Fibroblast of skin of right biceps (primary cell): ENCODE results near the gene SMYD4.
"Not testable (repeated sequence)": the region's sequence is repeated elsewhere in the genome, so short reads cannot be mapped to it uniquely, and the experiment has no call there.

Source experiments
- DNase-seq: peaks from one replicate; pipeline ENCODE4 v3.0.0-alpha.2; 2013

SMYD4 gene

DNA sequence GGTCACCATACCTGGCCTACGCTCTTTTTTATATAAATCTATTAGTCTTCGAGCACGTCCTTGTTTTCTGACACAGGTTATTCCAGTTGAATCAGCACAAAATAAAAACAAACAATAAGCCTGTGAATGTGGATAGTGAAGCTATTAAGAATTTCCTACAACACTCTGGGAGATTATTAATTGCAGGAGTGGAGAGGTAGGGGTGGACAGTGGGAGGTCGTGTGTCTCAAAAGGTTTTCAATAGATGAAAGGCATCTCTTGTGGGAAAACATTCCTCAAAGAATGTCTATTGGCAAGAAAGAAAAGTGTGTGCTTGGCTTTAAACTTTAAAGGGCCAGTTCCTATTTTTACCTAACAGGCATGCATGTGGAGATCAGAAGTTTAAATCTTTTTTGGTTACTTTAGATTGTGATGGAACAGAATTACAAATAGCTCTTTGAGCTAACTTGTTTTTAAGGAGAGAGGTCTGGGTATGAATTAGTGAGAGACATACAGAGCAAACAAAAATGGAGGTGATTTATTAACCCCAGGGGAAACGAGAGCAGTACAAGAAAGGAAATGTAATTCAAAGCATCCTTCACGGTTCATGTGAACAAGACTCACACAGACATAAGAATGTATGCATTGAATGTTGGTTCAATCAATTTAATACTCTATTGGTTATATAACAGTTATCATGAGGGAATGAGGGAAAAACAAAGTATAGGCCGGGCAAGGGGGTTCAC lies 9.0 kb downstream of the SMYD4 start:
- peak; percentile 14 for DNase-seq

DNA sequence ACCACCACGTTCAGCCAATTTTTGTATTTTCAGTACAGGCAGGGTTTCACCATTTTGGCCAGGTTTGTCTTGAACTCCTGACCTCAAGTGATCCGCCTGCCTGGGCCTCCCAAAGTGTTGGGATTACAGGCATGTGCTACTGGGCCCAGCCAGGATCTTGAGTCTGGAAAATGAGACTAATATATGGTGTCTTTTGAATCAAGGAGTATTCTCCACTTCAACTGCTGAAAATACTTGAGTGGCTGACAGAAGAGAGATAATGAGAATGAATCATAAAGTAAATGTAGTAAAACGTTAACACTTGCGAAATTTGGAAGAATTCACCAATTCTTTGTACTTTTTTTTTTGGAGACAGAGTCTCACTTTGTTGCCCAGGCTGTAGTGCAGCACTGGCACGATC lies 16.6 kb downstream of the SMYD4 start:
- DNase-seq, result no peak

DNA sequence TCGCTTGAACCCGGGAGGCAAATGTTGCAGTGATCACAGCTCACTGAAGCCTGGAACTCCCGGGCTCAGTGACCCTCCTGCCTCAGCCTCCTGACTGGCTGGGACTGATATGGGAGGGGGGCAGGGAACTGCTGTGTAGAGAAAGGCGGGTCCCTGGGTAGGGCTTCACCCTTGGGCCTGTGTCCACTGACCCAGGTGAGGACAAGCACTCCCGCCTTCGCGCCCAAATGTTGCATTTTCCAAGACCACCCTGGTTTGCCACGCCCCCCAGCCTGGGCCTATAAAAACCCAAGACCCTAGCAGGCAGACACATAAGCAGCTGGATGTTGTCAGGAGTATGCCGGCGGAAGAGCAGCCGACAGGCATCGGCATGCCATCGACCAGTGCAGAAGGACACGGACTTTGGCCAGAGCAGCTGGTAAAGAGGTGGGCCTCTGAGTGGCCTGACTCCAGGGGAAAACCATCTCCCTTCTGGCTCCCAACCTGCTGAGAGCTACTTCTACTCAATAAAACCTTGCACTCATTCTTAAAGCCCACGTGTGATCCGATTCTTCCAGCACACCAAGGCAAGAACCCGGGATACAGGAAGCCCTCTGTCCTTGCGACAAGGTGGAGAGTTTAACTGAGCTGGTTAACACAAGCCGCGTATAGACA lies 19.1 kb downstream of the SMYD4 start:
- no peak for DNase-seq

DNA sequence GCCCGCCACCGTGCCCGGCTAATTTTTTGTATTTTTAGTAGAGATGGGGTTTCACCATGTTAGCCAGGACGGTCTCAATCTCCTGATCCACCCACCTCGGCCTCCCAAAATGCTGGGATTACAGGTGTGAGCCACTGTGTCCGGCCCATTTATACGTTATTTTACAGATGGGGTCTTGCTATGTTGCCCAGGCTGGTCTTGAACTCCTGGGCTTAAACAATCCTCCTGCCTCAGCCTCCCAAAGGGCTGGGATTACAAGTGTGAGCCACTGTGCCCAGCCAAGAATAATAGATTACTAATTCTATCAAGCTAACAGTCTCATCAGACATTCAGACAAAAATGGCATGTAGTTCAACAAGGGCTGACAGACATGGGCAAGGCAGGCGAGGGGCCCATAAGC lies 19.9 kb downstream of the SMYD4 start:
- not testable (repeated sequence) for DNase-seq

DNA sequence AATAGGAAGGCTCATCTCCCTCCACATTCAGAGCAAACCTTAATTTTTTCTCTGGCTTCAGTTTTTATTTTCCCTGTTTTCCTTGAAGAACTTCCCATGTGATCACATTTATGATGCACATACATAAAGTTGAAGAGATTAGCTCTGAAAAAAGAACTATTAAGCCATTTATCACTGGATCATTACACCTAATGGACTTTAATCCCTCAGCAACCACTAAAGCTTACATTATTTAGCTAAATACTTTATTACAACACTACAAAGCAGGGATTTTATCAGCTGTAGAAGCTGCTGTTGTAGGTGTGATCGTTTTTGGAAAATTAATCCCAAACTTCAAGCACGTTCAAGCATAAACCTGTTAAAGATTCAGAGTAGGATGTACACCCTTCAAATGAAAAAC lies 21.1 kb downstream of the SMYD4 start:
- no peak for DNase-seq

DNA sequence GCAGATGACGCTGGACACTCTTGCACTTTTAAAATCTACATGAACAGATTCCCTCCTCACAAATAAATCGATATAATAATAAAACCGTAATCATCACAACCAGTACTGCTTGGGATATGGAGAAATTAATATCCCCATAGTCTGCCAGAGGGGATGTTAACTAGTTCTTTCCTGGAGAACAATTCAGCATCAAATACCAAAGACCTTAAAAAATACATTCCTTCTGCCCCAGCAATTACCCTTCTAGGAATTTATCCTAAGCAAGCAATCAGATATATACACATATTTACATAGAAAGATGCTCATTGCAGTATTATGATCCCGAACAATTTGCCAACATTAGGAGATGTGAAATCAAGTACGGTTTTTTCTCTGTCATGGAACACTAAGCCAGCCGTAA lies 21.8 kb downstream of the SMYD4 start:
- no peak for DNase-seq

DNA sequence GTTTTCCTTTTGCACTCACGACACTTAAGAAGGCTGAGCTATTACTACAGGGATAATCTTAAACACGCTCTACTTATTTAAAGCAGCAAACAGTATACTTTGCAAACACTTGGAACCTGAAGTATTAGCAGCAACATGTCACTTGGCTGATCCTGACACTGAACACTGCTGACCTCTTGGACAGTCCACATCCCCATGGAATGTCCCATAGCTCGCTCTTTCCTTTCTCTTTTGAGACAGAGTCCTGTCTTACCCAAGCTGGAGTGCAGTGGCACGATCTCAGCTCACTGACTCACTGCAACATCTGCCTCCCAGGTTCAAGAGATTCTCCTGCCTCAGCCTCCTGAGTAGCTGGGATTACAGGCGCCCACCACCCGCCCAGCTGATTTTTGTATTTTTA lies 26.4 kb downstream of the SMYD4 start:
- no peak for DNase-seq

DNA sequence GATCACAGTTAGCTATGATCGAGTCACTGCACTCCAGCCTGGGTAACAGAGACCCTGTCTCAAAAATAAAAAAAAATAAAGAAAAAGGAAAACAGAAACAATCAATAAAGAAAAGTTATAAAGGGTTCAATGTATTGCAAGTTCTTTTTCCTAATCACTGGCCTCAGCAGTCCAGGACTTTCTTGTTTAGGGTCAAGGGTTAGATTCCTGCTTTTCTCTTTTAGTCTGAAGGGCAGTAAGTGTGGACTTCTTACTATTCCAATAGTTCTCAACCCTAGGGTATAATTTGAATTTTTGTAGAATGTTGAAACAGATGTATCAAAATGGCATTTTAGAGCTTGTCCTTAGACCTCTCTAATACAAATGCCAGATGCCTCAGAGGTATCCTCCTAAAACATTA lies 27.3 kb downstream of the SMYD4 start:
- no peak for DNase-seq

DNA sequence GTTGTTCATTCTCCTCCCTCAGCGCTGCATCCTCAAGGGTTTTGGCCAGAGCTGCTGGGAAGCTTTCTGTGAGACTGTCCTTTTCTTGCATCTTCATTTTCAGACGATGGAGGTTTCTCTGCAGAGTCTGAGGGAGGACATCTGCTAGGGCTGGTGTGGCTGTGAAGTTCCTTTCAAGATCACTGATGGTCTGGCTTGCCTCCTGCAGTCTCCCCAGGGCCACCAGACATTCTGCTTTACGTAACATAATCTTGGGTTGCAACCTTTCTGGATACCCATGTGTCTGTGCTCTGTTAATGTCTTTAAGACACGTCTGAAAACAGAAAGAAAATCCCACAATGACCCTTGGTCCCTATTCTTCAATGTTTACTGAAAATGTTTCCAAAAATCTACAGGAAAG lies 29.0 kb downstream of the SMYD4 start:
- no peak for DNase-seq

DNA sequence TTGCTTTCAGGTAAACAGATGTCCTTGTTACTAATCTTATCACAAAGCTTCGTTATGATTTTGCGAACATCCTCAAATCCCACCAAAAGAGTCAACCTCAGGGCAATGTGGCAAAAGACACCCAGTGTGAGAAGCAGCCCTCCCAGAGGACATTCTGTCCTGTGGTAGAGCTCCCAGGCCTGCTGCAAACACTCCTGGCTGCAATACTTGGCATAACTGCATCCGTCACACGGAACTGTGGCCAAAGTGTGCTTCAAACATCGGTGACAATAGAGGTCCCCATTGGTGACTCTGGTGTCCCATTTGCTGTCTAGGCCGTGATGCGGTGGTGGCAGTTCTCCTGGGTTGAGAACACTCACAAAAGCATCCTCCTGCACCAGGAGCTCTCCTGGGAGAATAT lies 29.5 kb downstream of the SMYD4 start:
- DNase-seq, result no peak

DNA sequence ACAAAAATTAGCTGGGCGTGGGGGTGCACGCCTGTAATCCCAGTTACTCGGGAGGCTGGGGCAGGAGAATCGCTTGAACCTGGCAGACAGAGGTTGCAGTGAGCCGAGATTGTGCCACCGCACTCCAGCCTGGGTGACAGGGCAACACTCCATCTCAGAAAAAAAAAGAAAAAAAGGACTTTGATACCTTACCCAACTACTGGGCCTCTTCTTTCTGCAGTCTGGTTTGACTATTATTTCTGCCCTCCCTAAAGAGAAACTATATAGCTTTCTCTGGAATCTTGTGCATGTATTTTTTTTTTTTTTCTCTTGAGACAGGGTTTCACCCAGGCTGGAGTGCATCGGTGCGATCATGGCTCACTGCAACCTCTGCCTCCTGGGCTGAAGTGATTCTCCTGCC lies 31.9 kb downstream of the SMYD4 start:
- DNase-seq, result not testable (repeated sequence)

DNA sequence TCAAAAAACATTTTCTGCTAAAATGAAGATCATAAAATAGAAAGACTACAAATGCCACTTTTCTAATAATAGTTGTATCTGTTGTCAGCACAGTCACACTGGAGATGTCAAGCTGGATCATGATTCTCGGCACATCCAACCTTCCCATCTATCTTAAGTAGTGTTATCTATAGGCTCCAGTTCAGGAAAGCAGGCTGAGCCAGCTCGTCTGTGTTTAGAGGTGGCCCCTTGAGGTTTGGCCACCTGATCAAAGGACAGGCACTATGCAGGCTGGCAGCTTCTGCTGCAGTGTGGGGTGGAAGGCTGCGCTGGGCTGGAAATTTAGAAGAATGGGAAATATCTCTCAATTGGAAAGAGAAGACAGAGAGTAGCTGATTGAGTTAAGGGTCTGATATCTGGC lies 32.4 kb downstream of the SMYD4 start:
- DNase-seq, result no peak

DNA sequence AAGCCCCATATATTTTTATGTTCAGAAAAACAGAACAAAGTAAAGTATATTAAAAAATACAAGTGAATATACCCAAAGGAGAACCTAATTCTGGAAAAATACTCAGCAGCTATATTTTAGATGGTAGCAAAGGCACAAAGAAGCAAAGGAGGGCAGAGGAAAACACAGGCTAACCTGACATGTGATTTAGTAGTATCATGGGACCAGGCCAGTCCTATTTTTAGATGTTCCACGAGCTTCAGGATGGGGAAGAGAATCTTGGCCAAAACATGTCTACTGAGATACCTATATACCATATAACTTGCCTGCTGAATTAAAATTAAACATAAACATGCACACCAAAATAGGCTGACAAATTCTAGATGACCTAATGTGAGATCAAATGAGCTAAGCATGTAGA lies 32.9 kb downstream of the SMYD4 start:
- DNase-seq, result no peak

DNA sequence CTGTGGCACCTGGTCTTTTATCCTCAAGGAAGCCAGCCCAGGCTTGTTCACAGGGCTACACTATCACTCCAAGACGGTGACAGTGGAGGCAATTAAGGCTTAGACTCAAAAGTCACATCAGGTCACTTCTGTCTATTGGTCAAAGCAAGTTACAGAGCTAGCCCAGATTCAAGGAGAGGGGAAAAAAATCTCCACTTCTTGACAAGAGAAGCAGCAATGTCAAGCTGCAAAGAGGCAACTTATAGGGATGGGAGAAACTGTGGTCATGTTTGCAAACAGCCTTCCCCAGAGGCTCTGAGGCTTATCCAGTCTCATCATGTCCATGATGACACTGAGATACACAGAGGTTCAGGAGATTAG lies 36.3 kb downstream of the SMYD4 start:
- DNase-seq, result no peak

DNA sequence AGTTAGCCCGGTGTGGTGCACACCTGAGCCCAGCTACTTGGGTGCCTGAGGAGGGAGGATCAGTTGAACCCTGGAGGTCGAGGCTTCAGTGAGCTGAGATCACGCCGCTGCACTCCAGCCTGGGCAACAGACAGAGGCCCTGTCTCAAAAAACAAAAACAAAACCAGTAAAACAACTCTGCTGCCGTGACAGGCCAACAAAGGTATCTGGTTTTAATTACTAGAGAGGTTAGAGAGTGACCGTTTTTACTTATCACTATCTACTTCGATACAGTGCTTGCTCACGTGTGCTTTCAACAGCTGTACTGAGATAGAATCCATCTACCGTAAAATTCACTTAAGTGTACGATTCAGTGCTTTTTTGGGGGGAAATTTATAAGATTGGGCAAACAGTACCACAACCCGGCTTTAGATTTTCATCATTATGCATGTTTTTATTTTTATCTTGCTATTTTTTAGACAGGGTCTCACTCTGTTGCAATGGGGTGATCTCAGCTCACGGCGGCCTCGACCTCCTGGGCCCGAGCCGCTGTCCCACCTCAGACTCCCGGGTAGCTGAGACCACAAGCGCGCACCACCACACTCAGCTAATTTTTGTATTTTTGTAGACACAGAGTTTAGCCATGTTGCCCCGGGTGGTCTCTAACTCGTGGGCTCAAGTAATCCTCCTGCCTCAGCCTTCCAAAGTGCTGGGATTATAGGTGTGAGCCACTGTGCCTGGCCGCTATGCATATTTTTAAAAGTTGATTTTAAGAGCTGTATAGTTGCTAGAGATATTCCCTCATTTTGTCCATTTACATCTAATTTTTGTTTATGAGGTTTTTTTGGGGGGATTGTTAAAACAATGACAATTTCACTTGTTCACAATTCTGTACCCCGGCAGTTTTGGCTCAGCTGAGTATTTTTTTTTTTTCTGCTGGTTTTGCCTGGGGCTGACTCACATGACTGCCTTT lies 36.9 kb downstream of the SMYD4 start:
- no peak for DNase-seq

DNA sequence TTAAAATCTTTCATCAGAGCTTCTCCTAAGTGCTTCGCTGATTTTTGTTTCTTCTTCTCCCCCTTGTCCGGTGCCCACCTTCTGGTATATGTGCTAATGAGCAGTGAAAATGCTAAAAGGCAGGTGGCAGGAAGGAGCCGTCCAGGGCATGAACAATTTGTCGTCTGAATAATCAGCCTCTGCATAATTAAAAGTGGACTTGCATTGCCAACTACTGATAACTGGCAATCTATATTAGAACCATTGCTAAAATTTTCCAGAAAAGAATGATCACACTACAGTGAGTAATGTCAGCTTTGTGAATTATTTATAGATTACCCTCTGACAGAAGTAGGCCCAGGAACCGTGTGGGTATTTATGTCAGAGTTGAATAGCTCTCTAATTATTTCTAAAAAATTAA lies 39.8 kb downstream of the SMYD4 start:
- DNase-seq, result no peak

DNA sequence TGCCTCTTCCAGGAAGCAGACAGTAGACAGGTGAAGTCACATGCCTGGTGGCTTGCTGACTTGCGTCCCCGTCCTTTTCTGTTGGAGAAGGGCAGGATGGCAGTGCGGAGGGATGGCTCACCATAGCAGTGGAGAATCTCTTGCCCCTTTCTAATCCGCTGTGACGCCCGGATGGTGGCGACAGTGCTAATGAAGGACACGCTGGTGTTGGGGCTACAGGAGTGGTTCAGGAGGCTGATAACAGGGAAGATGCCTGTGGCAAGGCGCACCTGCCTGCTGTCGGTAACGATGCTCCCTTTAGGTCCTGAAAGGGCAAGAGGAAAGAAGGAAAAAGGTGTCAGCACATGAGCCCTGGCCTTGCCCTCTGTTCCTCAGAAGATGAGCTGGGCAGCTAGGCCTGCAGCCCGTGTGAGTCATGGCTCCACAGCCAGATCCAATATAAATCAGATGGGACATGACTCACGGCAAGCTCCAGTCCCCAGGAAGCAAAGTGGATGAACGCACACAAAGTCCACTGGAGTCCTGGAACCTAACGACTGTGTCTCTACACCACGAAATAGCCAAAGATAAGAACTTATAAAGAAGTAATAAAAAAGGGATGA lies 42.3 kb downstream of the SMYD4 start:
- DNase-seq, result peak; percentile 90

DNA sequence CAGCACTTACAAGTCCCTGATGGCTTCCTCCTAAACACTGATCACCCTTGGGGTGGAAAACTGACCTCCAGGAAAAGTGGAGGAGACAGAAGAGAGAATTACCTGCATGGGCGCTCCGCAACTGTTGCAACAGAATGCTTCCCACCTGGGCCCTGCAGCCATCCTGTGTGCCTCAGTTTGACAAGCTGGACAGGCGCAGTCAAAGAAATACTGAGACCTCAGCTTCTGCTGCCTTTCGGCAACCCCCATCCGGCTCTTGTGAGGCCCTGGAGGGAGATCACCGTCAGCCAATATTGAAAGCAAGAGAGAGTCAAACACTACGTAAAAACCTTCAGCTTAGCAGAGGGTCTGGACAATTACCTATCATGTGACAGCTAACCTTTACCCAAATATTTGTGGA lies 43.0 kb downstream of the SMYD4 start:
- no peak for DNase-seq

DNA sequence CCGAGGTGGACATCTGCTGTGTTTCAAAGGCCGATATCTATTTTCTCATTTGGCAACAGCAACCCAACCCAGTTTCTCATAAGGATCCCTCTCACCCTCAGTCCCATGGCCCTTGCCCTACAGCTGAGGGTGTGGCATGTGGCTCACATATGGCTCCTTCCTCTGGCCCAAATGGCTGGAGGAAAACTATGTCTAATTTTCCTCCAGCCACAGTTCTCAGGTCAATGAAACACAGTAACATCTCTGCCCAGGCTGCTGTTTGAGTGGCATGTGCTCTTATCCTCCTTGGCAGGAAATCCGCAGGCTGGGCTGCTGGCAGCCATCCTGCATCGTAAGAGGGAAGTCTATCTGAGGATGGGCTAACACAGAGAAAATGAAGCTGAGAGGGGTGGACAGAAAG lies 43.8 kb downstream of the SMYD4 start:
- DNase-seq, result no peak

DNA sequence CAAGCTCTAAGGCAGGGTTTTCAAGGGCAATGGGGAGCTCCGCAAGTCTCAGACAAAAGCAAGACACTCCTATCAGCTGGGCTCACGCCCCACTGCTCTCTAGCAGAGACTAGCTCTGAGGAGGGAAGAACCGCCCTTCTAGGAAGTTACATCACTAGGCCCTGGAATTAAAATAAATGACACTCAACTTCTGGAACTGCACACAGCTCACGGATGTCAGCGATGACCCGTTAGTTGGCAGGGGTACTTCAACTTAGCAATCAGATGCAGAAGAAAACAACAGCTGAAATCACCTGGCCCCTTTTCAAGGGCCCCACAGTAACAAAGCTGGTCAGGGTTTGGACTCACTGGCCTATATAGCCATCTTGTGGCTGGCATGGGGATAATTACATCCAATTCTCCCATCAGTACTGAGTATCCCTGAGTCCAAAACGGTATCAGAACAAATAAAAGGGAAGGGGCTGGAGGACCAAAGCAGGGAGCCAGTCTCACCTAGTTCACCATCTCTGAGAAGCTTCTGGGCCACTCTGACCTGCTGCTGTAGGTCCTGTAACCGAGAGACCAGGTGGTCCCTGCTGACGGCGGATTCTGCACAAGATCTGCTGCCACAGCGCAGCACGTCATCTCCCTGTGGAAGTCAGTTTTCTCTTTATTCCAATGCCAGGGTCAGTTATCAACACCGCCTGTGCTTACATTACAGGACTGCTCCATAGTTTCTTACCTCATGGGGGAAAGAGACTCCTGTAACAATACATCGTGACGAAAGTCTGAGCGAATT lies 45.7 kb downstream of the SMYD4 start:
- DNase-seq, result peak; percentile 79

DNA sequence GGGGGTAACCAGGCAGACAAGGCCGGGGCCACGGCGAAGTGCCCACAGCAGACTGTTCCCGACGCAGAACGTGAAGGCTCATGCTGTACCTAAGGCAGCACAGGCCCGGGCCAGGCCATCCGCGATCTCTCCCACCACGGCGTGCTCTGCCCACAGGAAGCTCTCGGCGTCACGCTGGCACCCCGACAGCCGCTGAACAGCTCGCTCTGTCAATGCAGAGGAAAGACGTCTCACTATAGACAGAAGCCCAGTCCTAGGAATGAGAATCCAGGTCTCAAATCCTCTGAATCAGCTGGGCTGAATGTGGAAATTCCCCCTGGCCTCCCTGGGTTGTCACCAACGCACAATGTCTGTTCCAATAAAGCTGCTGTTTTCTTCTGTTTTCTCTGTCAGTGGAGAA lies 46.4 kb downstream of the SMYD4 start:
- DNase-seq, result peak; percentile 8

DNA sequence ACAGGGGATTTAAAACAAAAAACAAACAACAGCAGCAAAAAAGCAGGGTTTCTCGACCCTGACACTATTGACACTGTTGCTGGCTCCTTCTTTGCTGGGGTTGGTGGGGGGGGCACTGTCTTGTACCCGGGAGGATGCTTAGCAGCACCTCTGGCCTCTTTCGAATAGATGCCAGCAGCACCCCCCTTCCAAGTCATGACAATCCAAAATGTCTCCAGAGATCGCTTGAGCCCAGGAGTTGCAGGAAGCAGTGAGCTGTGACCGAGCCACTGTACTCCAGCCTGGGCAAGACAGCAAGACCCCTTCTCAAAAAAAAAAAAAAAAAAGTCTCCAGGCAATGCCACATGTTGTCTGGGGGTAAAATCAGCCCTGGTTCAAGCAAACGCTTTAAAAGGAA lies 47.5 kb downstream of the SMYD4 start:
- no peak for DNase-seq
